ENCODE results near the gene DOK7. TPM values are rescaled to one million over a fixed set of nuclear protein-coding genes. Genes with fewer than 3 reads are reported as not detected.

Gene DOK7
- total RNA-seq, 1 experiment from 2014 or later: 5.3 TPM

DNA sequence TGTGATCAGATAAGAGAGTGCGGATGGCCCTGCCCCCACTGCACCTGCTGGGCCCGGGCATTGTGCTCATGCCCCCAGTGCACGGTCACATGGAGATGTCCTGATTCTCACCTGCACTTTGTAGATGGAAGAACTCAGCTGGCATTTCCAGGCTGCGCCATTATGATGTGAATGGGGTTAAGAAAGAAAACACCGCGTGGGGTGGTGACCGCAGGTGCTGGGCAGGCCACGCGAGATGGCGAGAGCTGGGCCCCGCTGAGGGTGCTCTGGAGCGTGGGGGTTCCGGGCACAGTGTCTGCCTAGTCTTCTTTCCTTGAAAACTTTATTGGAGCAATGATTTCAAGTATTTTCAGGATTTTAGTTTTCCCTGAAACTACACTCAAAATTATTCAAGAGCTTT is 39.2 kb upstream of the DOK7 start:
- DNase-seq (ENCODE audit: unreplicated experiment): no peak
- no peak overlapping the region for H3K27ac Mint-ChIP-seq (ENCODE audit: low read depth, unreplicated experiment)
- H3K27me3 Mint-ChIP-seq (ENCODE audit: insufficient read depth, unreplicated experiment): no peaks in the 10 kb centered on the region
- BruUV-seq (replicated peaks): no TSS peak
- CTCF ChIA-PET: interaction anchor here (0.6 kb wide), 1 partner anchor 15 kb away, joined by 3 read pairs; no protein-coding TSS in a partner anchor
- TF ChIP-seq, protein P1, sequence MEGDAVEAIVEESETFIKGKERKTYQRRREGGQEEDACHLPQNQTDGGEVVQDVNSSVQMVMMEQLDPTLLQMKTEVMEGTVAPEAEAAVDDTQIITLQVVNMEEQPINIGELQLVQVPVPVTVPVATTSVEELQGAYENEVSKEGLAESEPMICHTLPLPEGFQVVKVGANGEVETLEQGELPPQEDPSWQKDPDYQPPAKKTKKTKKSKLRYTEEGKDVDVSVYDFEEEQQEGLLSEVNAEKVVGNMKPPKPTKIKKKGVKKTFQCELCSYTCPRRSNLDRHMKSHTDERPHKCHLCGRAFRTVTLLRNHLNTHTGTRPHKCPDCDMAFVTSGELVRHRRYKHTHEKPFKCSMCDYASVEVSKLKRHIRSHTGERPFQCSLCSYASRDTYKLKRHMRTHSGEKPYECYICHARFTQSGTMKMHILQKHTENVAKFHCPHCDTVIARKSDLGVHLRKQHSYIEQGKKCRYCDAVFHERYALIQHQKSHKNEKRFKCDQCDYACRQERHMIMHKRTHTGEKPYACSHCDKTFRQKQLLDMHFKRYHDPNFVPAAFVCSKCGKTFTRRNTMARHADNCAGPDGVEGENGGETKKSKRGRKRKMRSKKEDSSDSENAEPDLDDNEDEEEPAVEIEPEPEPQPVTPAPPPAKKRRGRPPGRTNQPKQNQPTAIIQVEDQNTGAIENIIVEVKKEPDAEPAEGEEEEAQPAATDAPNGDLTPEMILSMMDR (IDR thresholded peaks at IDR 0.05; ENCODE audit: unreplicated experiment): no peak
- intact Hi-C loops (cut with micrococcal nuclease): no loop called here
- no peaks in the 10 kb centered on the region for H3K4me1 Mint-ChIP-seq (ENCODE audit: insufficient read depth, unreplicated experiment)
- POLR2A ChIA-PET: no interaction called here
- H3K4me3 Mint-ChIP-seq (ENCODE audit: unreplicated experiment): no peak overlapping the region
- H3K36me3 Mint-ChIP-seq (ENCODE audit: insufficient read depth, unreplicated experiment): peaks cover 45% of the 10 kb centered on the region
- H3K9me3 Mint-ChIP-seq (ENCODE audit: unreplicated experiment): no peaks in the 10 kb centered on the region

DNA sequence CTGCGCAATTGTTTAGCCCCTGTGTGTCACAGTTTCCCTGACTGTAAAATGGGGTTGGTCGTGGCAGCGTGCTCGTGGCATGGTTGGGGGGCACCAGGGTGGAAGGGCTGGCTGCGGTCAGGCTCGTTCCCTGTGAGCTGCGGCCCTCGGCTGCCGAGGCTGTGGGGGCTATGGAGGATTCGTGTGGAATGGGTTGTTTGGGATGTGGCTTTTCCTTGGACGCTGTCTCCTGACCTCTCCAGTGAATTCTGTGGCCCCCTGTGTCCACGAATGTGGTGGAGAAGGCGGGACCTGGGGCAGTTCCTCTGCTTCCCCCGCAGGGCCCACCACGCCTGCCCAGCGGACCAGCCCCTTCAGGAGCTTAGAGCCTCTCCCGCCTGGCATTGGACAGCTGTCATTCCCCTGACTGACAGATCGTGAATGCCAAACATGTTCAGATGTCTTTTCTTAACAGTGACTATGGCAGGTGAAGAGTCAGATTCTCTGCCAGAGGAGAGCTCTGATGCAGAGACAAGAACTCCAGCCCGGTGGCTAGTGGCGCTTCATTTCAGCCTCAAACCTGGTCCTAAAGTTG is 38.5 kb upstream of the DOK7 start:
- POLR2A ChIA-PET: no interaction called here
- no peaks in the 10 kb centered on the region for H3K27me3 Mint-ChIP-seq (ENCODE audit: insufficient read depth, unreplicated experiment)
- peaks cover 40% of the 10 kb centered on the region for H3K36me3 Mint-ChIP-seq (ENCODE audit: insufficient read depth, unreplicated experiment)
- no peak for DNase-seq (ENCODE audit: unreplicated experiment)
- H3K4me3 Mint-ChIP-seq (ENCODE audit: unreplicated experiment): no peak overlapping the region
- no peaks in the 10 kb centered on the region for H3K9me3 Mint-ChIP-seq (ENCODE audit: unreplicated experiment)
- no peaks in the 10 kb centered on the region for H3K4me1 Mint-ChIP-seq (ENCODE audit: insufficient read depth, unreplicated experiment)
- CTCF ChIA-PET: interaction anchor here (0.6 kb wide), 1 partner anchor 14 kb away, joined by 3 read pairs; no protein-coding TSS in a partner anchor
- TF ChIP-seq, protein P1 (IDR thresholded peaks at IDR 0.05; ENCODE audit: unreplicated experiment): no peak
- BruUV-seq (replicated peaks): no TSS peak
- no peak overlapping the region for H3K27ac Mint-ChIP-seq (ENCODE audit: low read depth, unreplicated experiment)
- intact Hi-C loops (cut with micrococcal nuclease): no loop called here

DNA sequence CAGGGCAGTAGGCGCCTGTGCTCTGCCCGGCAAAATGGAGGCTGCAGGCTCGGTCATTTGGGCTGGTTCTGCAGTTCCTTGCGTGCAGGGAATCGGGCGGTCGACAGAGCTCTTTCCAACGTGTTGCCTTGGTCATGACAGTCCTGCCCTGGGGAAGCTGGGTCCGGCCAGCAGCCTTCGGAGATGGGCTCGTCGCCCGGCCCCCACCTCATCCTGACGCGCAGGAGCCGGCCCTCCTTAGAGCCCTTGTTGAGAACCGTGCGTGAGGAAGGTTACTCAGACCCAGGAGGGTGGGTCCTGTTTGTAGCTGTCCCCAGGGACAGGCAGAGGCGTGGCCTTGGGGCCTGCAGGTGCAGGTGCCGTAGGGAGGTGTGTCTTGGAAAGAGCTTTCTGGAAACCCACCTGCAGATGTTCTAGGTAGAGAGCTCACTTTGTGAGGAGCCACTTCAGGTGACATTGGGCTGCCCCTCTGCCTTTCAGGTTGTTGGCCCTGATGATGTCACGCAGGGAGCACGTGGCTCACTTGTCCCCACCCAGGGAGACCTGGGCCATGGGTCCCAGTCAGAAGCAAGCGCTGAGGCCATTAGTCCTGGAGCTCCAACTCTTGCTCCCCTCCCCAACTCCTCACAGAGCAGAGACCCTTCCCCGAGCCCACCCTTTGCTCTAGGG is 36.5 kb upstream of the DOK7 start:
- POLR2A ChIA-PET: interaction anchor here (1.2 kb wide), 1 partner anchor 10 kb away, joined by 6 read pairs; no protein-coding TSS in a partner anchor
- CTCF ChIA-PET: interaction anchor here (0.6 to 1.9 kb wide), 3 partner anchors 17 to 80 kb away, joined by 3 to 4 read pairs (median 4); no protein-coding TSS in a partner anchor
- TF ChIP-seq, protein P1 (IDR thresholded peaks at IDR 0.05; ENCODE audit: unreplicated experiment): no peak
- no peak for DNase-seq (ENCODE audit: unreplicated experiment)
- BruUV-seq (replicated peaks): no TSS peak
- intact Hi-C loops (cut with micrococcal nuclease): no loop called here
- H3K36me3 Mint-ChIP-seq (ENCODE audit: insufficient read depth, unreplicated experiment): peaks cover 37% of the 10 kb centered on the region
- no peaks in the 10 kb centered on the region for H3K4me1 Mint-ChIP-seq (ENCODE audit: insufficient read depth, unreplicated experiment)
- no peak overlapping the region for H3K4me3 Mint-ChIP-seq (ENCODE audit: unreplicated experiment)
- no peaks in the 10 kb centered on the region for H3K9me3 Mint-ChIP-seq (ENCODE audit: unreplicated experiment)
- H3K27ac Mint-ChIP-seq (ENCODE audit: low read depth, unreplicated experiment): no peak overlapping the region
- H3K27me3 Mint-ChIP-seq (ENCODE audit: insufficient read depth, unreplicated experiment): no peaks in the 10 kb centered on the region

DNA sequence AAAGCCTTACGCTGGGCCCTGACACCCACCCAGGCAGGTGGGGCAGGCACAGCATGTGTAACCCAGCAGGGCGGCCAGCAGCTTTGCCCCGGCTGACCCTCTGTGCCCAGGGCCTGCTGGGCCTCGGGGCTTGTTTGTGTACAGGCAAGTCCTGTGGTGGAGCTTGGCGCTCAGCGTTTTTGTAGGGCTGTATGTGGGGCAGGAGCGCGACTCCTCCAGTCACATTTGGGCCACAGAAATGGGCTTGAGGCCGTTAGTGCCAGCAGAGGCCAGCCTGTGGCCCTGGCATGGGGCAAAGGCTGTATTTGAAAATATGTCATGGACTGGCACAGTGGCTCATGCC is 36.0 kb upstream of the DOK7 start:
- TF ChIP-seq, protein P1 (IDR thresholded peaks at IDR 0.05; ENCODE audit: unreplicated experiment): no peak
- Mint-ChIP-seq H3K36me3 (ENCODE audit: insufficient read depth, unreplicated experiment) (peaks cover 33% of the 10 kb centered on the region), H3K4me1 (ENCODE audit: insufficient read depth, unreplicated experiment) (no peaks in the 10 kb centered on the region), H3K4me3 (ENCODE audit: unreplicated experiment) (no peak overlapping the region), H3K27me3 (ENCODE audit: insufficient read depth, unreplicated experiment) (no peaks in the 10 kb centered on the region), H3K9me3 (ENCODE audit: unreplicated experiment) (no peaks in the 10 kb centered on the region), H3K27ac (ENCODE audit: low read depth, unreplicated experiment) (no peak overlapping the region)
- intact Hi-C loops (cut with micrococcal nuclease): no loop called here
- no TSS peak for BruUV-seq (replicated peaks)
- DNase-seq (ENCODE audit: unreplicated experiment): no peak
- ChIA-PET CTCF (interaction anchor here (0.6 to 1.9 kb wide), 4 partner anchors 9 to 81 kb away, joined by 3 to 6 read pairs (median 4); no protein-coding TSS in a partner anchor), POLR2A (interaction anchor here (1.2 kb wide), 1 partner anchor 10 kb away, joined by 6 read pairs; no protein-coding TSS in a partner anchor)

Measured in MCF 10A (cell line).